ENCODE measurements around the gene SLC35A3. TPM values are rescaled to one million over a fixed set of nuclear protein-coding genes. Genes with fewer than 3 reads are reported as not detected.

The SLC35A3 gene
- total and polyA plus RNA-seq, 2 experiments from 2014 or later: 7.7 to 7.8 TPM

DNA sequence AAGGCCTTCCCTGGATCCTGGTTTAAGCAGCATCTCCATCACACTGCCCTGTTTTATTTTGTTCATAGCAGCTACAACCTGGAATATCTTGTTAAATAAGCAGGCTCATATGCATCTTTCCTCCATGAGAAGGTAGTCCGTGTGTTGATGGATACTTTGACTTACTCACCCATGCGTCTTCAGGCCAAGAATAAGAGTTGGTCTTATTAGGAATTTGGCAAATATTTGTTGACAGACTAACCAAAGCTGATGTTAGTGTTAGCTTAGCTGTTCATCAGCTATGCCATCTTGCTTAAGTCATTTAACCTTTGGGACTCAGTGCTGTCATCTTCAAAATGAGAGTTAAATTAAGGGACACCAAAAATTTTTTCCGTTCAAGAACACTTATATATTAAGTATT is 103.7 kb downstream of the SLC35A3 start:
- peaks cover 35% of the 10 kb centered on the region for H3K36me3 ChIP-seq
- no peaks in the 10 kb centered on the region for H3K4me1 ChIP-seq (ENCODE audit: low read depth)
- H3K4me3 ChIP-seq: no peak overlapping the region
- no peaks in the 10 kb centered on the region for H3K9me3 ChIP-seq (ENCODE audit: low read depth)
- no peak overlapping the region for H3K27ac ChIP-seq
- DNase-seq (ENCODE audit: low read depth in 1 of 2, low spot score in 1 of 2): no peak
- H3K27me3 ChIP-seq: no peaks in the 10 kb centered on the region
- no peak for TF ChIP-seq CTCF (IDR thresholded peaks at IDR 0.05; ENCODE audit: low read depth, low read length)

GRCh38 chr1:100074604-100075395 is 105.0 kb downstream of the SLC35A3 start:
- Histone ChIP-seq H3K27me3 (no peaks in the 10 kb centered on the region), H3K27ac (no peak overlapping the region), H3K4me3 (no peak overlapping the region), H3K36me3 (peaks cover 34% of the 10 kb centered on the region), H3K4me1 (ENCODE audit: low read depth) (no peaks in the 10 kb centered on the region), H3K9me3 (ENCODE audit: low read depth) (no peaks in the 10 kb centered on the region)
- no peak for TF ChIP-seq CTCF (IDR thresholded peaks at IDR 0.05; ENCODE audit: low read depth, low read length)
- DNase-seq (ENCODE audit: low read depth in 1 of 2, low spot score in 1 of 2): peak in 1 of 2 donors; percentile 48

DNA sequence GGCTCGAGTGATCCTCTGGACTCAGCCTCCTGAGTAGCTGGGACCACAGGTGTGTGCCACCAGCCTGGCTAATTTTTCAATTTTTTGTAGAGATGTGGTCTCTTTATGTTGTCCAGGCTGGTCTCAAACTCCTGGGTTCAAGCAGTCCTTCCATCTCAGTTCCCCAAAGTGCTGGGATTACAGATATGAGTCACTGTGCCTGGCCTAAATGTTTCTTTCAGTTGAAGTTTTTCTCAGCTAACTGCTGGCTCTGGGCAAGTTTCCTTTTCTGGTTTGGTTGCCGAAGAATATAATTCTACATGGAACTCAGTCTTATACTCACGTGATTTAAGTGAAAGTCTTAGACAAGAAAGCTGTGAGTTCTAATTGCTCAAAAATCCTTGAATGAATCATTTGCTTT is 106.0 kb downstream of the SLC35A3 start:
- H3K9me3 ChIP-seq (ENCODE audit: low read depth): no peaks in the 10 kb centered on the region
- no peaks in the 10 kb centered on the region for H3K4me1 ChIP-seq (ENCODE audit: low read depth)
- H3K27ac ChIP-seq: no peak overlapping the region
- peaks cover 30% of the 10 kb centered on the region for H3K36me3 ChIP-seq
- H3K4me3 ChIP-seq: no peak overlapping the region
- no peak for TF ChIP-seq CTCF (IDR thresholded peaks at IDR 0.05; ENCODE audit: low read depth, low read length)
- DNase-seq (ENCODE audit: low read depth in 1 of 2, low spot score in 1 of 2): peak in 1 of 2 donors; percentile 17
- no peaks in the 10 kb centered on the region for H3K27me3 ChIP-seq

GRCh38 chr1:100076319-100076718 is 106.5 kb downstream of the SLC35A3 start:
- Histone ChIP-seq H3K4me1 (ENCODE audit: low read depth) (no peaks in the 10 kb centered on the region), H3K9me3 (ENCODE audit: low read depth) (no peaks in the 10 kb centered on the region), H3K4me3 (no peak overlapping the region), H3K27me3 (no peaks in the 10 kb centered on the region), H3K27ac (no peak overlapping the region), H3K36me3 (peaks cover 31% of the 10 kb centered on the region)
- no peak for DNase-seq (ENCODE audit: low read depth in 1 of 2, low spot score in 1 of 2)
- no peak for TF ChIP-seq CTCF (IDR thresholded peaks at IDR 0.05; ENCODE audit: low read depth, low read length)

DNA sequence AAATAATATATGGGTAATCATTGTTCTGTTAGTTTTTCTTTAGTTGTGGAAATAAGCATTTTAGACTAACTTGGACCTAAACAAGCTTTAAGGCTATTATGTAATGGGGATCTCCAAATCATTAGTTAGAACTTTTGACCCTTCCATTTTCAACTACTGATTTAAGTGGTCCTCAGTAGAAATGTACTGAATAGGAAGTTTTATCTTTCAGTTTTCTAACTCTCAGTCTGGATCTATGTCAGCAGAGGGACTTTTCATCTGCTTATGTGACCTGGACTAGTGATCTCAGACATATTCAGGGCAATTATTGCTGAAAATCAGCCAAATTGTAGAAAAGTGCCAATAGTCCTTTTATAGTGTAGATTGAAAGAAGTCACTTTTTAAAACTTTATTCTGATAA is 106.9 kb downstream of the SLC35A3 start:
- no peak for TF ChIP-seq CTCF (IDR thresholded peaks at IDR 0.05; ENCODE audit: low read depth, low read length)
- H3K9me3 ChIP-seq (ENCODE audit: low read depth): no peaks in the 10 kb centered on the region
- no peak for DNase-seq (ENCODE audit: low read depth in 1 of 2, low spot score in 1 of 2)
- peaks cover 33% of the 10 kb centered on the region for H3K36me3 ChIP-seq
- H3K4me1 ChIP-seq (ENCODE audit: low read depth): no peaks in the 10 kb centered on the region
- no peaks in the 10 kb centered on the region for H3K27me3 ChIP-seq
- no peak overlapping the region for H3K27ac ChIP-seq
- no peak overlapping the region for H3K4me3 ChIP-seq

Data from cardiac muscle cell (in vitro differentiated cells and primary cell).